MV-4-11 (cell line): ENCODE measurements around the gene LRRC27.
"Not testable (repeated sequence)": the region's sequence is repeated elsewhere in the genome, so short reads cannot be mapped to it uniquely, and the experiment has no call there.

Experiments
- DNase-seq: peaks from one replicate; lab custom pipeline; 2025; lab: John Stamatoyannopoulos, UW

Gene LRRC27

DNA sequence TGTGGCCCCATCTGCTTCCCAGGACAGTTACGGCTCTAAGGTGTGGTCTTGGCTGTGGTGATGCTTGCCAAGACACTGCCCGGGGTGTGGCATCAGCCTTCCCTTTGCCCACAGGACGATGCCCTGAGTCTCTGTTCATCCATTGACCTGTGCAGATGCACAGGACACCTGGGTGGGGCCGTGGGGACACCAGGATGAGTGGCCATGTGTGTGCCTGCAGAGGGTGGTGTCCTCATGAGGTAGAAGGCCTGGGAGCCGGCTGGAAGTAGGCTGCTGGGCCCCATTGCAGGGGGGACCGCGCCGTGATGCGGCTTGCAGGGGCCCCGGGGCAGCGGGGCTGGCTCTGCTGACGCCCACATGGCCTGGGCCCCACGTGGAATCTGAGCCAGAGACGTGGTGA, 42.6 kb downstream of the LRRC27 start:
- DNase-seq = no peak

DNA sequence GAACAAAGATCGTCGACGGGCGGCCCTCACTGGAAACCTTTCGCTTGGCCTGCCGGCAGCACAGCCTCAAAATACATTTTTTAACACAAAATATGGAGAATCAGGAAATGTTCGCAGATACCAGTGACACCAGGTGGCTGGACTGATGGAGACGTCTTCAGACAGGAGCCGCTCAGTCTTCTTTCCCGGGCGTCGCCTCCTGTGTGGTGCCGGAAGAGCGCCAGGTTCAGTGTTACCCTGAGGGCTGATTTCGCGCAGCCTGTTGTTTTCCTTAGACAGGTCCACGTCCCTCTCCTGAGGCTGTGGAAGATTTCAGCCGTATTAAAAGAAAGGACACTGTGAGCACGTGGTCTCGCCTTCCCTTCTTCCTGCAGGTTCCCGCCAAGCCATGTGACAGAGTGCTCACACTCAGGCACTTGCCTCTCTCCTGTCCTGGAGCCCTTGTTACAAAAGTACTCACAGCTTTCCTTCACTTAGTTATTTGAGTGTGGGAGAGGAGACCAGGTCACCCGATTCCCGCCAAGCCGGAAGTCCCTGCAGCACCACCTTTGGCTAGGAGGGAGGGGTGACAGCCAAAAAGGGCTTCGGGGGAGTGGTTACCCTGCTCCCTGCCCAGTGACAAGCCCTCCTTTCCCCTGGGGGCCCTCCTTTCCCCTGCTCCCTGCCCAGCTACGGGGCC, 43.3 kb downstream of the LRRC27 start:
- DNase-seq = no peak

- peak; percentile 23 for DNase-seq
Measured at GRCh38 chr10:132375795-132376297, 43.9 kb downstream of the LRRC27 start.

GRCh38 chr10:132376394-132376851, 44.4 kb downstream of the LRRC27 start:
- DNase-seq = no peak

DNA sequence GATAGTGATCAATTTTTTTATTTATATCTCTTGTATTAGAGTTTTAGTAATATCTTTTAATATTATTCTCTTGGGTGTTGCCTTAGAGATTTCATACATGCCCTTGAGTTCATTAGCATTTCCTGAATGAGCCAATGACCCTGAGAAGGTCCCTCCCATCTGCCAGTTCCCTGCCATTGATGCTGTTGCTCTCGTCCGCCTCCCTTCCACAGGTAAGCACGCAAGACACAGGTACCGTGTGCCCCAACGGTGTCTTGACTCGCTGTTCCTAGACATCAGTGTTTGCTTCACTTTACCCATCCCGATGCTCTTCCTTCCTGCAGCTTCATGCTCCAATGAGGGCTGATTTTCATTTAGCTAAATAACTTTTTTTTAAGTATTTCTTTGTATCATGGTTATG, 45.3 kb downstream of the LRRC27 start:
- no peak for DNase-seq

DNA sequence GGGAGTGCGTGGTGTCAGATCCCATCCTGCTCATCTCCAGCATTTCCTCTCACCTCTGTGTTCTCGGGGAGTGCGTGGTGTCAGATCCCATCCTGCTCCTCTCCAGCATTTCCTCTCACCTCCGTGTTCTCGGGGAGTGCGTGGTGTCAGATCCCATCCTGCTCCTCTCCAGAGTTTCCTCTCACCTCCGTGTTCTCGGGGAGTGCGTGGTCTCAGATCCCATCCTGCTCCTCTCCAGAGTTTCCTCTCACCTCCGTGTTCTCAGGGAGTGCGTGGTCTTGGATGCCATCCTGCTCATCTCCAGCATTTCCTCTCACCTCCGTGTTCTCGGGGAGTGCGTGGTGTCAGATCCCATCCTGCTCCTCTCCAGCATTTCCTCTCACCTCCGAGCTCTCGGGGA, 47.0 kb downstream of the LRRC27 start:
- DNase-seq = not testable (repeated sequence)

DNA sequence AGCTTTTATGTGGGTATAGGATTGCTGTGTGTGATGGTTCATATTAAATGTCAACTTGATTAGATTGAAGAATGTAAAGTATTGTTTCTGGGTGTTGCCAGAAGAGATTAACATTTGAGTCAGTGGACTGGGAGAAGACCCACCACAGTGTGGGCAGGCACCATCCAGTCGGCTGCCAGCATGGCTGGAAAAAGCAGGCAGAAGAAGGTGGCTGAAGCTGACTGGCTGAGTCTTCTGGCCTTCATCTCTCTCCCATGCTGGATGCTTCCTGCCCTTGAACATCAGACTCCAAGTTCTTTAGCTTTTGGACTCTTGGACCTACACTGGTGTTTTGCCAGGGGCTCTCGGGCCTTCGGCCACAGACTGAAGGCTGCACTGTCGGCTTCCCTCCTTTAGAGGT, 49.0 kb downstream of the LRRC27 start:
- not testable (repeated sequence) for DNase-seq

DNA sequence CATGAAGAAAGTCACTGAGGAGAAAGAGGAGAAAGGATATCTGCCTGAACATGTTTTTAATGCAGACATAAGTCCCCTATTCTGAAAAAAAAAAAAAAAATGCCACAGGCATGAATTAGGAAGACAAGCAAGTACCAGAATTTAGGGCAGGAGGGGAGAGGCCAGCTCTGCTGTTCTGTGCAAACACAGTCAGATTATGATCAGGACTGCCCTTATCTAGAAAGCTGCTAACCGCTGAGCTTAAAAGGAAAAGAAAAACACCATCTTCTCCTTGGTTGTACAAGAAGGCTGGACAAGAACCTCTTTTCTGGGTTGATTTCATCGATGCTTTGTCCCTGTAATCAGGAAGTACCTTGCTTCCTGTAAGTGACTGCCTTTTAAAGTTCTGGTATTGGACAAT, 49.7 kb downstream of the LRRC27 start:
- no peak for DNase-seq

DNA sequence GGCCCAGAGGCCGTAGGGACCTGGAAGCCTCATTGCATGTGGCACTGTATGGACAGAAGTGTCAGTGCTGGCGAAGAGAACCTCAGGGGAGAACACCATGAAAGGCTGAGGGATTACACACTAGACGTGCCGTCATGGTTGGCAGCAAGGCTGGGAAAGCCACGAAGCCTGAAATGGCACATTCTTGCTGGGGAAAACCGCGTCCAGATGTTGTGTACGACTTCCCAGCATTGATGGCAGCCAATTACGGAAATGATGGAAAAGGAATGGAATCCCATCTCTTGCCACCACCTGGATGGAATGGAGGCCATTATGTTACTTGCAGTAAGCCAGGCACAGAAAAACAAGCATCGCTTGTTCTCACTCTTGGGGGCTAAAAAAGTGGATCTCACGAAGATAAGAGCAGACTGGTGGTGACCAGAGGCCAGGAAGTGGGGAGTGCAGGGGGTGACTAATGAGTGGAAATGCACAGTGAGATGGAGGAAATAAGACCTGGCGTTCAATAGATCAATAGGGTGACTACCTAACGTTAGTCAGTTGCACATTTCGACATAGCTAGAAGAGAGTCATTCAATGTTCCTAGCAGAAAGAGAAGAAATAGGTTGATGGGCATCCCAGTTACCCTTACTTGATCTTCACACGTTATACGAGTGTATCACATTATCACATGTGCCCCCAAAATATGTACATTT, 50.4 kb downstream of the LRRC27 start:
- peak; percentile 21 for DNase-seq

DNA sequence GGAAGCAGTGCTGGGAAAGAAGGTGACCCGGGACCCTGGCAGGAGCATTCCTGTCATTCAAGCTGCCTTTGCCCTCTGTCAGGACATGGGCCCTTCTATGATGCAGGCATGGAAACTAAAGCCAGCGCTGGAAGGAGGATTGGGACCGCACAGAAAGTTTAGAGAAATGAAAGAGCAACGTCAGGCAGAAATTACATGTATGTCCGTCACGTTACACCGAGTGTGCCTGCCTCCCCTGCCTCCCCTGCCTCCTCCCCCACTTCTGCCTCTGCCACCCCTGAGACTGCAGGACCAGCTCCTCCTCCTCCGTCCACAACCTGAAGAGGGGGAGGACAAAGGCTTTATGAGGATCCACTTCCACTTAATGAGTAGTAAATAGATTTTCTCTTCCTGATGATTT, 51.1 kb downstream of the LRRC27 start:
- peak; percentile 40 for DNase-seq

GRCh38 chr10:132383751-132384196, 51.8 kb downstream of the LRRC27 start:
- no peak for DNase-seq

GRCh38 chr10:132384618-132385388, 52.8 kb downstream of the LRRC27 start:
- no peak for DNase-seq

- peak; percentile 65 for DNase-seq
Measured at GRCh38 chr10:132385389-132385667, 53.3 kb downstream of the LRRC27 start.

- DNase-seq = no peak
Measured at GRCh38 chr10:132385721-132386418, 53.9 kb downstream of the LRRC27 start.

DNA sequence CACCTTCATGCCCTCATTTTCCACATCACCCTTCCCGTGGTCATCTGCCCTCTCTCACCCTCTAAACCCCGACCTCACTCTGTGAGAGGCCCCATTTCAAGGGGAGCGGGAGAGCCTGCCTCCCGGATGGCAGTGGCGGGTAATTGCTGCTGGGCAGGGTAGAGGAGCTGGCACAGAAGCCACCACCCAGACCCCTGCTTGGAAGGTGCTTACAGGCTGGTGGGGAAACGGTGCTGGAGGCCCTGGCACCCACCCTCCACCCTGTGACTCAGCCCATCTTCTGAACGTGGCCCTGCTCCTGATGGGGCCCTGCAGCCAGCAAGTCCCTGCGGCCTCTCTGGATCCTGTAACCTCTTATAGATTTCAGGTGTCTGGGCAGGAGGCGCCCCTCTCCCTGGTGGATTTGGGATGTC, 54.4 kb downstream of the LRRC27 start:
- no peak for DNase-seq

GRCh38 chr10:132386896-132387295, 54.9 kb downstream of the LRRC27 start:
- DNase-seq = not testable (repeated sequence)

GRCh38 chr10:132387764-132388210, 55.8 kb downstream of the LRRC27 start:
- DNase-seq = peak; percentile 57

DNA sequence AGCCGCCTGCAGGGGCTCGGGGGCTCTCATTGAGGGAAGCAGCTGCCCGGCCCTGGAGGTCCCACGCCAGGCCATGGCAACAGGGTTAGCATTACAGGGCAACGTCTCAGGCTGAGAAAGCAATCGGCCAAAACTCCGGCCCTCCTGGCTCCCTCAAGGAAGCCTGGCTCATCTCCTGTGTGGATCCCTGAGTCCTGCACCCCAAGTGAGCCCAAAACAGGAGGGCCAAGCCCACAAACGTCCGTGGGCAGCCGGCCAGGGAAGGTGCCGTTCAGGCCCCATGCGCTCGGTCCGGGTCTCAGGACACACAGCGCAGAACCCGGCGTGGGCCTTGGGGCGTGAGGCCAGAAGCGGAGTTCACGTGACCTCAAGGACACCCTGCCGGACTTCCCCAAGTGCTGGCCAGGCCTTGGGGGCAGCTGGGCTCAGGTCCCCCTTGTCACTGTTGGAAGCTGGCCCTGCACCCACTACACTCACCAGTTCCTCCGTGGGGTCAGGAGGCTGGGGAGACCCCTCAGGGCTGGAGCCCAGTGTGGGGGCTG, 57.0 kb downstream of the LRRC27 start:
- no peak for DNase-seq

- DNase-seq = no peak
Measured at GRCh38 chr10:132389433-132390169, 57.6 kb downstream of the LRRC27 start.

DNA sequence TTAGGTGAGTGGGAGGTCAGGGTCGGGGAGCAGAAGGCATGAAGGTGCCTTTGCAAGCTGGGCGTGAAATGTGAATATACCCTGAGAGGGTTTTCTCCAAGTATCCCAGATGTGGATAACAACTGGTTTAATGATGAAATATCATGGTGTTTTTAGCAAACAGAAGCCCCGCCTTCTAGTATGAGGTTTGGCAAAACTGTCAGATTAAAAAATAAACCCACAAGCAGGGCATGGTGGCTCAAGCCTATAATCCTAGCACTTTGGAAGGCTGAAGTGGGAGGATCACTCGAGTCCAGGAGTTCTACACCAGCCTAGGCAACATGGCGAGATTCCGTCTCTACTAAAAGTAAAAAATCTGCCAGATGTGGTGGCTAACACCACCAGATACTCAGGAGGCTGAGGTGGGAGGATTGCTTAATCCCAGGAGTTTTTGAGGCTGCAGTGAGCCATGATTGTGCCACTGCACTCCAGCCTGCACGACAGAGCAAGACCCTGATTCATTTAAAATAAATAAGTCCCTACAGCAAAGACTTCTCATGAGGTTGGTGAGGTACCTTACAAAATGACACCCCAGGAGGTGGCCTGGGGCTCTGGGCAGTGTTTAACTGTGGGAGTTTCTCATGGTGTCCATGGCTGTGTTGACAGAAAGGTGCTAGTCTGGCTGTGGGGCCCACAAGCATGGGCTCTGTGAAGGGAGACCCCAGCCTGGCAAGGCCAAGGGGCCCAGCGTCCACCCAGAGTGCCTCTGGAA, 58.4 kb downstream of the LRRC27 start:
- DNase-seq = peak; percentile 70
